AG09309 (cell line): ENCODE results near the gene PRKAG2.

Source experiments
- DNase-seq: peaks from one replicate; pipeline ENCODE4 v3.0.0-alpha.2; 2010; ENCODE audit warnings: low read depth
- H3K4me3 ChIP-seq: 2 replicates; pipeline ENCODE4 v1.5.1; 2011; ENCODE audit warnings: mild to moderate bottlenecking, low read depth, low read length, moderate library complexity; ENCODE audit not compliant: control insufficient read depth
- TF ChIP-seq, protein P1 (sequence below): IDR thresholded peaks from 2 replicates; pipeline ENCODE4 v1.5.1; 2011; ENCODE audit warnings: mild to moderate bottlenecking, low read depth, low read length, inconsistent platforms; ENCODE audit not compliant: insufficient read depth, control insufficient read depth; ENCODE audit errors: missing control alignments

Gene PRKAG2

DNA sequence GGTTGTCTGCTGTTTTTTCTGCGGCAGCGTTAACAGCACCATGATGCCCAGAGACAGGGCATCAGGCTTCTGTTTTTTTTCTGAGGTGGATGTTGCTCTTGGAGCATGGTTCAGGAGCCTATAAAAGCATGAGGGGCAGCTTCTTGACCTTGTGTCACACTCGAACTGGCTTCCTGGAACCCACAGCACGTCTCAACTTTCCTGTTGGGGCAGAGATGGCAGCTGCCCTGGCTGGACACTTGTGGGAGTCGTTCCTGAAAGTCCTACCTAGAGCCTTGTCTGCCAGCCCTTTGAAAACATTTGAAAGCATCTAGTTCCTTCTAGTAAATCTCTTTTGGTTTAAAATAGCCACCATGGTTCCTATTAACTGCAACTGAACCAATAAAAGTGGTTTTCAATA lies 28.9 kb upstream of the PRKAG2 start:
- H3K4me3 ChIP-seq = no peak overlapping the region
- TF ChIP-seq, protein P1, sequence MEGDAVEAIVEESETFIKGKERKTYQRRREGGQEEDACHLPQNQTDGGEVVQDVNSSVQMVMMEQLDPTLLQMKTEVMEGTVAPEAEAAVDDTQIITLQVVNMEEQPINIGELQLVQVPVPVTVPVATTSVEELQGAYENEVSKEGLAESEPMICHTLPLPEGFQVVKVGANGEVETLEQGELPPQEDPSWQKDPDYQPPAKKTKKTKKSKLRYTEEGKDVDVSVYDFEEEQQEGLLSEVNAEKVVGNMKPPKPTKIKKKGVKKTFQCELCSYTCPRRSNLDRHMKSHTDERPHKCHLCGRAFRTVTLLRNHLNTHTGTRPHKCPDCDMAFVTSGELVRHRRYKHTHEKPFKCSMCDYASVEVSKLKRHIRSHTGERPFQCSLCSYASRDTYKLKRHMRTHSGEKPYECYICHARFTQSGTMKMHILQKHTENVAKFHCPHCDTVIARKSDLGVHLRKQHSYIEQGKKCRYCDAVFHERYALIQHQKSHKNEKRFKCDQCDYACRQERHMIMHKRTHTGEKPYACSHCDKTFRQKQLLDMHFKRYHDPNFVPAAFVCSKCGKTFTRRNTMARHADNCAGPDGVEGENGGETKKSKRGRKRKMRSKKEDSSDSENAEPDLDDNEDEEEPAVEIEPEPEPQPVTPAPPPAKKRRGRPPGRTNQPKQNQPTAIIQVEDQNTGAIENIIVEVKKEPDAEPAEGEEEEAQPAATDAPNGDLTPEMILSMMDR = no peak
- no peak for DNase-seq

DNA sequence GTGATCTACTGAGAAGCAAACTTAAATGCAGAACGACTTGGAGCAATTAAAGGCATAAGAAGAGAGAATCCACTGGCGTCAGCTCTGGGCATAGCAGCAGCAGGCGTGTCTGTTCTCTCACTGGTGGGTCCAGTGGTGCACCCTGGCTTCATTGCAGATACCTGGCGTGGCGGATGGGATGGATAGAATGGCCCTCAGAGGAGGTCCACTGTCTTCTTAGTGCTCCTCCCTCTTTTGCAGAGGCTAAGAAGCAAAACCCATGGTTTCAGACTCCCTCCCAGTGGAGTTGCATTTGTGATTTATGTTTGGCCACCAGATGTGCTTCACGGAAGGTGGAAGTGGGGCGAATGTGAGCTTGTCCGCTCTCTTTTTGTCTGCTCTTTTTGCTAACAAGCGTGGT lies 28.4 kb upstream of the PRKAG2 start:
- TF ChIP-seq, protein P1 = no peak
- H3K4me3 ChIP-seq = no peak overlapping the region
- no peak for DNase-seq

DNA sequence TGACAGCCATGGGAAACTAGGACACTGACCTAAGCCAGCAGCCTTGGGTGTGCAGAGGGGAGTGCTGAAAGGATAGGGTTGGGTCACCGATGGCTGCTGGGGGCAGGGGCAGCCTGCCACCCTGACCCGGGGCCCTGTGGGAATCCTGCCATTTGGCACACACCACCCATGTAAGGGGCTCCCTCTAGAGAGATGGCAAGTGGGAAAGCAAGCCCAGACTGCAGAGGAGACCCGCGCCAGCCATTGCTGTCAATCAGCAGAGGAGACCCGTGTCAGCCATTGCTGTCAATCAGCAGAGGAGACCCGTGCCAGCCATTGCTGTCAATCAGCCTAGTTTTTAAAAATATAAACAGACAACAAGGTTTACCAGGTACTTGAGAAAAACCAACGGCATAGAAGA lies 27.4 kb upstream of the PRKAG2 start:
- TF ChIP-seq, protein P1 = no peak
- DNase-seq = no peak

DNA sequence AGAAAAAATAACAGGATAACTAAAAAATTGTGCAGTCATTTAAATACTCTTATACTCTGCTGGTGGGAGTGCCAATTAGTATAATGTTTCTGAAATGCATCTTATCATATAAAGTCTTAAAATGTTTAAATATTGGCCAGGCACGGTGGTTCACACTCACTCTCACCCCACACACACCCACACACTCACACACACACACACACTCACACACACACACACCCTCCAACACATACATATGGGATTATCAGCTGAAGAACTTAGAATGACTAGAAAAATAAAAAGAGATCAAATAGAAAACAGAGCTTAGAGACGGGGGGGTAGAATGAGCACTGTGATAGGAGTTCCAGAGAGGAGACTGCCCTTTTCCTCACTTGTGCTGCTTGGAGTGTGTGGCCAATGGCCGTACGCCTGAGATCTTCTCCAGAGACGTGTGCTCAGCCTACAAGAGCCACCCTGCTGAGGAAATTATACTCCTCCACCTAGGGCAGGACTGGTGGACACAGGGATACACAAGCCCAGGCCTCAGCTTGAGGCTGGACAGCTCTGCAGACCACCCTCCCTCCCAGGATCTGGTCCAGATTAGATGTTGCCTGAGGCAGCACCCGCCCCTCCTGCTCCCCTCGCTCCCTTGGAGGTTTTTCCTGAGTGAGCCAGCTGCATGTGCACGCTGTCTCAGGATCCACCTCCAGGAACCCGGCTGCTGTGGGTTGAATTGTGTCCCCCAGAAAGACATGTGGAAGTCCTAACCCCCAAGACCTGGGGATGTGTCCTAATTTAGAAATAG lies 26.5 kb upstream of the PRKAG2 start:
- no peak overlapping the region for H3K4me3 ChIP-seq
- no peak for DNase-seq
- TF ChIP-seq, protein P1 = no peak

More for the DNA sequence above, 27.4 kb upstream of the PRKAG2 start:
- H3K4me3 ChIP-seq = no peak overlapping the region

DNA sequence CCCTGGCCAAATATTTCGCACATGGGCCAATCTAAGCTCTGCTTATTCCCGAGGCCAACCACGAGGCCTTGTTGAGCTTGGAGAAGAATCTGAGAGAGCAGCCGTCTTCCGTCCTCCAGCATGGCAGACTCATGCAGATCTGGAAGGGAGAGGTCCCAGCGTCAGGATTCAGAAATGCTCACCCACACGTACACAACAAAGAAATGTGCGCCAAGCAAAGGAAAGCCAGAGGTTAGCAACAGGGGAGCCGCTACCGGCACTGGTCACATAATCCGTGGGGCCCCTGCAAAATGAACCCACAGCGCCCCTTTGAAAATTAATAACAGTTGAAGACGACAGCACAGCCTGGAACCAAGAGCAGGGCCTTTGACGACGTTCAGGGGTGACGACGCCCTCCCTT lies 25.4 kb upstream of the PRKAG2 start:
- DNase-seq = no peak

DNA sequence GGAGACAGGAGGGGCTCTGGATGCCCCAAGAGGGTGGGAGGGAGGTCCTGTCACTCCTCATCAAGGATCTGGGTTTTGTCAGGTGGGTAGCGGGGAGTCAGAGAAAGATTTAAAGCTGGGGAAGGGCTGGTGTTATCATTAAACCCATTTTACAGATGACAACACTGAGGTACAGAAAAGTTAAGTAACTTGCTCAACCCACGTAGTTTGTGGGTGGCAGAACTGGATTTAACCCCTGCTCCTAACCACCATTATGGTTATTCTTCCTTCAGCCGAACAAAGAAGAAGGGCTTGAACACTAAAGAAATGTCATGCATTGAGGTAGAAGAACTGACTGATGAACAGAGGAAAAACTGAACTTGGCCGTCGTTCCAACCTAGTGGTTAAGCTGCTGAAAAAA lies 24.9 kb upstream of the PRKAG2 start:
- DNase-seq = no peak
- TF ChIP-seq, protein P1 = no peak

More for the DNA sequence above, 25.4 kb upstream of the PRKAG2 start:
- TF ChIP-seq, protein P1 = no peak
- no peak overlapping the region for H3K4me3 ChIP-seq

More for the DNA sequence above, 24.9 kb upstream of the PRKAG2 start:
- H3K4me3 ChIP-seq = no peak overlapping the region
